ENCODE data around the gene ATXN7L3.

- TF ChIP-seq CTCF (IDR thresholded peaks at IDR 0.05; ENCODE audit: borderline replicate concordance, extremely low read depth, low read length, poor library complexity, severe bottlenecking) (peak; percentile 73), EZH2 (IDR thresholded peaks at IDR 0.05; ENCODE audit: borderline replicate concordance, low read depth, low read length, severe bottlenecking) (no peak)
These were observed 18.8 kb upstream of the ATXN7L3 start for GRCh38 chr17:44218344-44219107.

Measured in DND-41 (cell line).